RWPE2 (cell line): Measurements from ENCODE around the gene PLPP4.

ENCODE experiments used
- ATAC-seq: fragments of 200-7000 bp; cut with Tn5 transposase; 3 replicates; pipeline ENCODE4 v1.9.1; 2021; ENCODE audit warnings: low read depth
- DNase-seq: peaks from one replicate; pipeline ENCODE4 v3.0.0-alpha.2; 2020; ENCODE audit warnings: low spot score
- H3K27ac ChIP-seq: fragments of 450-650 bp; 2 replicates; pipeline ENCODE4 v1.5.1; 2017; ENCODE audit warnings: mild to moderate bottlenecking; ENCODE audit not compliant: poor library complexity, severe bottlenecking
- H3K27me3 ChIP-seq: fragments of 250-450 bp; sonication (Bioruptor Pico); 2 replicates; pipeline ENCODE4 v1.5.1; 2021; ENCODE audit warnings: mild to moderate bottlenecking, moderate library complexity; ENCODE audit not compliant: insufficient read depth, poor library complexity, severe bottlenecking
- H3K36me3 ChIP-seq: fragments of 250-450 bp; sonication (Bioruptor Pico); 2 replicates; pipeline ENCODE4 v1.5.1; 2020; ENCODE audit warnings: low read depth, mild to moderate bottlenecking, moderate library complexity
- H3K4me1 ChIP-seq: fragments of 250-450 bp; sonication (Bioruptor Pico); 2 replicates; pipeline ENCODE4 v1.5.1; 2021; ENCODE audit warnings: mild to moderate bottlenecking, moderate library complexity; ENCODE audit not compliant: insufficient read depth, poor library complexity, severe bottlenecking
- H3K4me3 ChIP-seq: fragments of 250-450 bp; sonication (Bioruptor Pico); 2 replicates; pipeline ENCODE4 v1.5.1; 2021; ENCODE audit warnings: mild to moderate bottlenecking, moderate library complexity; ENCODE audit not compliant: severe bottlenecking
- H3K9me3 ChIP-seq: fragments of 250-450 bp; sonication (Bioruptor Pico); 2 replicates; pipeline ENCODE4 v1.5.1; 2021; ENCODE audit warnings: mild to moderate bottlenecking, moderate library complexity; ENCODE audit not compliant: severe bottlenecking
- TF ChIP-seq, protein P1 (sequence below): fragments of 450-650 bp; IDR thresholded peaks from one replicate; pipeline ENCODE4 v1.5.1; 2017; ENCODE audit warnings: mild to moderate bottlenecking, moderate library complexity; ENCODE audit not compliant: poor library complexity, severe bottlenecking

The PLPP4 gene

DNA sequence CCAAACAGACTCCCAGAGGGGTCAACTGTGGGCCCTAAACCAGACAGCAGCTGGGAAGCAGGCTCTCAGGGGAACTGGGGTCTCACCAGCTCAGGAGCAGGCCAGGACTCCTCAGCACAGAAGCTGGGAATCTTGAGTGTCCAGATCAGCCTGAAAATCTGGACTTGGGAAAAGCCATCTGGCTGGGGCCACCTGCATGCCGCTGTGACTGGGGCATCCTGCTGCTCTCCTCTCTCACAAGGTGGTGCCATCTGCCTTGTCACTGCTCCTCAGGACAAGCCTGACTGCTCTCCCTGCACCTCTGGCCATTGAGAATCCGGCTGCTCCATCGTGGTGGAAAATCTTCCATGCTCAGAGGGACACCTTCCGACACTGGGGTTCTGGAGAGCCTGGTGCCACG lies 141.4 kb downstream of the PLPP4 start:
- ATAC-seq (no peak), DNase-seq (no peak)
- Histone ChIP-seq H3K9me3 (no peaks in the 10 kb centered on the region), H3K27ac (no peak overlapping the region), H3K4me3 (no peak overlapping the region), H3K27me3 (no peaks in the 10 kb centered on the region), H3K36me3 (no peaks in the 10 kb centered on the region), H3K4me1 (peaks cover 4% of the 10 kb centered on the region)
- TF ChIP-seq, protein P1, sequence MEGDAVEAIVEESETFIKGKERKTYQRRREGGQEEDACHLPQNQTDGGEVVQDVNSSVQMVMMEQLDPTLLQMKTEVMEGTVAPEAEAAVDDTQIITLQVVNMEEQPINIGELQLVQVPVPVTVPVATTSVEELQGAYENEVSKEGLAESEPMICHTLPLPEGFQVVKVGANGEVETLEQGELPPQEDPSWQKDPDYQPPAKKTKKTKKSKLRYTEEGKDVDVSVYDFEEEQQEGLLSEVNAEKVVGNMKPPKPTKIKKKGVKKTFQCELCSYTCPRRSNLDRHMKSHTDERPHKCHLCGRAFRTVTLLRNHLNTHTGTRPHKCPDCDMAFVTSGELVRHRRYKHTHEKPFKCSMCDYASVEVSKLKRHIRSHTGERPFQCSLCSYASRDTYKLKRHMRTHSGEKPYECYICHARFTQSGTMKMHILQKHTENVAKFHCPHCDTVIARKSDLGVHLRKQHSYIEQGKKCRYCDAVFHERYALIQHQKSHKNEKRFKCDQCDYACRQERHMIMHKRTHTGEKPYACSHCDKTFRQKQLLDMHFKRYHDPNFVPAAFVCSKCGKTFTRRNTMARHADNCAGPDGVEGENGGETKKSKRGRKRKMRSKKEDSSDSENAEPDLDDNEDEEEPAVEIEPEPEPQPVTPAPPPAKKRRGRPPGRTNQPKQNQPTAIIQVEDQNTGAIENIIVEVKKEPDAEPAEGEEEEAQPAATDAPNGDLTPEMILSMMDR: no peak

DNA sequence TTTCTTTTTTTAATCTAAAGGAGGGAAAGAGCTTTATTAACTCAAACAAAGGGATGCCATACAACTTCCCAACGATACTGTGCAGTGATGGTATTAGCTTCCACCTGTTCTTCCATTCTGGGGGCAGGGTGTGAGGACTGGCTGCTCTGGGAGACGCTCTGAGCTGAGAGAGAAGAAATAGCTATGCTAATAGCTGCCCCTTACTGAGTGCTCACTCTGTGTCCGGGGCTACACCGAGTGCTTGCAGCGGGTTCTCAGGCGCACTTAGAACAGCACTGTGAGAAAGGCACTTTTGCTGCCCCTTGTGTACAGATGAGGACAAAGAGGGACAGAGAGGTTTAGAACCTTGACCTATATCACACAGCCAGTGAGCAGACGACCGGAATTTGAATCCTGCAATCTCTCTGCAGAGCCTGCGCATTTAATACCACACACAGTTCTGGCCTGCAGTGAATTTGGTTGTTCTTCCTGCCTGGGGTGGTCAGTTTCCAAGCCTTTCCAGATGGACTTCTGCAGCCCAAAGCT lies 142.2 kb downstream of the PLPP4 start:
- Histone ChIP-seq H3K9me3 (no peaks in the 10 kb centered on the region), H3K4me1 (peaks cover 4% of the 10 kb centered on the region), H3K27ac (no peak overlapping the region), H3K27me3 (no peaks in the 10 kb centered on the region), H3K36me3 (no peaks in the 10 kb centered on the region), H3K4me3 (no peak overlapping the region)
- no peak for ATAC-seq
- no peak for DNase-seq
- TF ChIP-seq, protein P1: no peak

DNA sequence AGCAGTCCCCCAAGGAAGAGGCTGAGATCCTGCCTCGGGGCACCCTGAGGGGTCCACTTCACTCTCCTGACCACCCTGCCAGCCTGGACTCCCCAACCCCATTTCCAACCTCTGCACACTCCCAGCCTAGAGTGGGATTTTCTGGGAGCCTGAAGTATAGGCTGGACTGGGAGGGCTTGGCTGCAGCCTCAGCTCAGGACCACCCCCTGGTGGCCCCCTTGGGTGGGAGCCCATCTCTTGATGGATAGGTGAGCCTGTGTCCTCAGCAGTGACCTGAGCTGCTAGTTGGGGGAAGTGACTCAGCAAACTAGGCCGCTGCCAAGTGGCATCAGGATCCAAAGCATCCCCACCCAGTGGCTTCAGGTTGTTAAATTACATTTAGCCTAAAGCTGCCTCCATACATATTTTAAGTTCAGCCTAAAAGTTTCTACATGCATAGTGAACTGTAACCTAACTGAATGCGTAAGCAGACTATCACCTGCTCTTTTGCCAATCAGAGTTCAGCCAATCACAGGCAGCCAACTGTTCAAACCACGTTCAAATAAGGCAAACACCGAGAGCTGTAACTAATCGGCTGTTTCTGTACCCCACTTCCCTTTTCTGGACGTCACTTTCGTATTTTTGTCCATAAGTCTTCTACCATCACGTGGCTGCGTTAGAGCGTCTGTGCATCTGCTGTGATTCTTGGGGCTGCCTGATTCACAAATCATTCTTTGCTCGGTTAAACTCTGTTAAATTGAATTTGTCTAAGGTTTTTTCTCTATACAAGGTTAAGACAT lies 144.0 kb downstream of the PLPP4 start:
- Histone ChIP-seq H3K9me3 (no peaks in the 10 kb centered on the region), H3K4me1 (peaks cover 4% of the 10 kb centered on the region), H3K36me3 (no peaks in the 10 kb centered on the region), H3K27ac (no peak overlapping the region), H3K4me3 (no peak overlapping the region), H3K27me3 (no peaks in the 10 kb centered on the region)
- ATAC-seq (peak; percentile 64), DNase-seq (no peak)
- TF ChIP-seq, protein P1: peak; percentile 37

DNA sequence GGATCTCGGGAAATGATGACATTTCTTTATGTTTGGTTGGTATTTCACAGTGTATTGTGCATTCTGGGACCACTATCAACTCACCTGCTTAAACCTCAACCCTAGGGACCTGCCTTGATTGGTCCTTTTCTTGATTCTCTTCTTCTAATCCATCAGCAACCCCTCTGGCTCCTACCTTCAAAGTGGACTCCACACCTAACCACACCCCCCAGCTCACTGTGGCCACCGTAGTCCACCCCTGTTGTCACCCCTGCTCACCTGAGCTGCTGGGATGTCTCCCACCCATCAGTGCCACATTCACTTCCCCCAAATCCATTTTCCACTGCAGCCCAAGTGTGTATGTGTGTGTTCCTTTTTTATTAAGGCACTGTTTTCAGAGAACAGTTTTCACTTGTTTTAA lies 145.0 kb downstream of the PLPP4 start:
- TF ChIP-seq, protein P1: no peak
- no peak overlapping the region for H3K4me3 ChIP-seq
- H3K27me3 ChIP-seq: no peaks in the 10 kb centered on the region
- DNase-seq (no peak), ATAC-seq (no peak)
- H3K36me3 ChIP-seq: no peaks in the 10 kb centered on the region
- H3K27ac ChIP-seq: no peak overlapping the region
- no peaks in the 10 kb centered on the region for H3K9me3 ChIP-seq
- H3K4me1 ChIP-seq: peaks cover 4% of the 10 kb centered on the region

DNA sequence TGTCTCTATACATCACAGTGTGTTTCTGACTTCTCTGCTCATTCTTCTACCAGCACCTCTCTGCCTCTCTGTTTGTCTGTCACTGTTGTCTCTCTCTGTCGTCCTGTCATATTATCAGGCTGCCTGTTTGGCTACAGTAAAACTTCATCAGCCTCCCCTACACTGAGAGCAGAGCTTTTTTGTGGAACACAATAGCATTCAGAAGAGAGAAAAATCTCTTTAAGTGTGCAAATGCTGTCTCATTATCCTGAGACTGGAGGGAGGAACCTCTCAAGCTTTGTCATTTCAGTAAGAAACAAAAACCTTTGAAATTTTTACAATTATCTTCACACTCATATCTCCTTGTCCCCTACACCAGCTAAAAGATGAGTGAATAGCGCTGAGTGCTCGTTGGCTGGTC lies 148.4 kb downstream of the PLPP4 start:
- Histone ChIP-seq H3K27ac (no peak overlapping the region), H3K36me3 (no peaks in the 10 kb centered on the region), H3K4me3 (no peak overlapping the region), H3K27me3 (no peaks in the 10 kb centered on the region), H3K9me3 (no peaks in the 10 kb centered on the region), H3K4me1 (peaks cover 17% of the 10 kb centered on the region)
- DNase-seq: no peak
- TF ChIP-seq, protein P1: no peak
- no peak for ATAC-seq
